Ecto neural progenitor cell (in vitro differentiated cells): Measurements from ENCODE around the gene CYP24A1.

Experiments
- DNase-seq: peaks from one replicate; pipeline ENCODE4 v3.0.0-alpha.2; 2018; ENCODE audit warnings: low spot score

Gene CYP24A1

GRCh38 chr20:54113566-54113965 is 60.2 kb downstream of the CYP24A1 start:
- no peak for DNase-seq

GRCh38 chr20:54112221-54112884 is 61.4 kb downstream of the CYP24A1 start:
- no peak for DNase-seq

GRCh38 chr20:54111460-54111859 is 62.3 kb downstream of the CYP24A1 start:
- no peak for DNase-seq

- DNase-seq = no peak
Measured at GRCh38 chr20:54110457-54110856, 63.3 kb downstream of the CYP24A1 start.

GRCh38 chr20:54110041-54110440 is 63.7 kb downstream of the CYP24A1 start:
- no peak for DNase-seq

- DNase-seq = no peak
Measured at GRCh38 chr20:54108817-54109216, 65.0 kb downstream of the CYP24A1 start.

- DNase-seq = no peak
Measured at GRCh38 chr20:54108326-54108642, 65.5 kb downstream of the CYP24A1 start.

GRCh38 chr20:54107600-54108325 is 66.0 kb downstream of the CYP24A1 start:
- DNase-seq = no peak

- no peak for DNase-seq
Measured at GRCh38 chr20:54107181-54107580, 66.6 kb downstream of the CYP24A1 start.

GRCh38 chr20:54106162-54106561 is 67.6 kb downstream of the CYP24A1 start:
- no peak for DNase-seq

GRCh38 chr20:54105653-54106052 is 68.1 kb downstream of the CYP24A1 start:
- no peak for DNase-seq

GRCh38 chr20:54104781-54105180 is 69.0 kb downstream of the CYP24A1 start:
- no peak for DNase-seq

- DNase-seq = no peak
Measured at GRCh38 chr20:54103762-54104600, 69.8 kb downstream of the CYP24A1 start.
